ENCODE results near the gene NEK3.

DNA sequence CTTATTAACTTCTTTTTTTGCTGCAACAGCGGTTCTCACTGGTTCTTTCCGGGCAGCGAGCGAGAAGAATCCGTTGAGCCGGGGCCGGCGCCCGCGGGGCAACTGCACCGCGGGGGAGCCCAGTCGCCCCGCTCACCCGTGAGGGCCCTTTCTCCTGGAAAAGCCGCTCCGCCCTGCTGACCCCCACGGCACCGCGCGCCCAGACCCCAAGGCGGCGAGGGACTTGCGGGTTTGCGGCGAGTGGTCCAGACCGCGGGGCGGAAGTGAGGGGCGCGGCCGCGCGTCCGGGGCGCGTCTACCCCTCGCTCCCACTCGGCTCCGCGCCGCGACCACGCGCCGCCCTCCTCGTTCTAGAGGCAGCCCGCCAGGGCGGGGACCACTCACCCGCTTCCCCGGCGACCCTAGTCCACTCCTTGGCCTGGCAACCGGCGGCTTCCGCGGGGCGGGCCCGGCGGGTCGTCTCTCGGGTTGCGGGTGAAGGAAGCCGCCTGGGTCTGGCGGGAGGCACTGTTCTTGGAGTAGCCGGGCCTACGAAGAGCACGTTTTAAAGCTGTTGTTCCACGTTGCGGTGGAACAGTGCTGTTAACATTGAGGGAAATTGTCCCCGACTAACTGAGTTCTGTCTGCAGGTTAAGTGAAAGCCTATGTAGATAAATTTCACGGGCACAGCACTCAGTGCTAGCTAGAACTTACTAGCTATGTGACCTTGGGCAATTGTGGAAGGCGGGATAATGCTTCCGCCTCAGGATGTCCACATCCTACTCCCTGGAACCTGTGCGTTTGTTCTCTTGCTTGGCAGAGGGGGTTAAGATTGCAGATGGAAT is at the start of gene NEK3:
- TF ChIP-seq TAF1 (IDR thresholded peaks at IDR 0.05; ENCODE audit: borderline replicate concordance, insufficient read depth, low read length) (no peak), POLR2AphosphoS5 (IDR thresholded peaks at IDR 0.05; ENCODE audit: low read depth, low read length) (no peak)

All from PFSK-1 (cell line).